DOHH2 (cell line): ENCODE measurements around the gene IL36G.

ENCODE experiments used
- EZH2phosphoT487 ChIP-seq: fragments of 200-600 bp; sonication (generic); IDR thresholded peaks from 2 replicates; pipeline ENCODE4 v1.6.1; 2017; ENCODE audit warnings: borderline replicate concordance, mild to moderate bottlenecking, antibody characterized with exemption, low read length, moderate library complexity, mixed read lengths
- TF ChIP-seq, protein P1 (sequence below): fragments of 200-600 bp; sonication (generic); IDR thresholded peaks from one replicate; pipeline ENCODE4 v1.5.1; 2014; ENCODE audit warnings: antibody characterized with exemption, mild to moderate bottlenecking, low read depth, low read length; ENCODE audit not compliant: poor library complexity, severe bottlenecking

DNA sequence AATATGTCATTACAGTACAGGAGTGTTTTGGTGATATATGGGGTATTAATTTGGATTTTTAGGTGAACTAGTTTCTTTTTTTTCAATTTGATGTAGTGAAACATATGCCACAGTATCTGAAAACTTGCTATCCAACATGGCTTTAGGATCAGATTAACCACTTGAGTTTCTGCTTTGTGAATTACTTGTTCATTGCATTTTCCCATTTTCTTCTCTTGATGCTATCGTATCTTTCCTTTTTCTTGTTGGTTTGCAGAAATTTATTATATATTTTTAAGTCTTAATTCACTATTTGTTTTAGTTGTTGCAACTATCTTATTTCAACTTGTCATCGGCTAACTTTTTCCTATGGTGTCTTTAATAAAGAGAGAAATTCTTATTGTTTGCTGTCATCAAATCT lies 36.3 kb downstream of the IL36G start:
- TF ChIP-seq, protein P1, sequence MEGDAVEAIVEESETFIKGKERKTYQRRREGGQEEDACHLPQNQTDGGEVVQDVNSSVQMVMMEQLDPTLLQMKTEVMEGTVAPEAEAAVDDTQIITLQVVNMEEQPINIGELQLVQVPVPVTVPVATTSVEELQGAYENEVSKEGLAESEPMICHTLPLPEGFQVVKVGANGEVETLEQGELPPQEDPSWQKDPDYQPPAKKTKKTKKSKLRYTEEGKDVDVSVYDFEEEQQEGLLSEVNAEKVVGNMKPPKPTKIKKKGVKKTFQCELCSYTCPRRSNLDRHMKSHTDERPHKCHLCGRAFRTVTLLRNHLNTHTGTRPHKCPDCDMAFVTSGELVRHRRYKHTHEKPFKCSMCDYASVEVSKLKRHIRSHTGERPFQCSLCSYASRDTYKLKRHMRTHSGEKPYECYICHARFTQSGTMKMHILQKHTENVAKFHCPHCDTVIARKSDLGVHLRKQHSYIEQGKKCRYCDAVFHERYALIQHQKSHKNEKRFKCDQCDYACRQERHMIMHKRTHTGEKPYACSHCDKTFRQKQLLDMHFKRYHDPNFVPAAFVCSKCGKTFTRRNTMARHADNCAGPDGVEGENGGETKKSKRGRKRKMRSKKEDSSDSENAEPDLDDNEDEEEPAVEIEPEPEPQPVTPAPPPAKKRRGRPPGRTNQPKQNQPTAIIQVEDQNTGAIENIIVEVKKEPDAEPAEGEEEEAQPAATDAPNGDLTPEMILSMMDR = no peak
- TF ChIP-seq EZH2phosphoT487 = no peak
